ENCODE data around the gene HERPUD1. TPM values are rescaled to one million over a fixed set of nuclear protein-coding genes. Genes with fewer than 3 reads are reported as not detected.
A peak's percentile ranks its signal among the peaks of the same experiment; 100 is the strongest.

Gene HERPUD1
- total and polyA plus RNA-seq, 2 of the 13 experiments (the other 11 are each of a cell fraction or from before 2014, with no cell fraction given) = 96.2 to 323 TPM

DNA sequence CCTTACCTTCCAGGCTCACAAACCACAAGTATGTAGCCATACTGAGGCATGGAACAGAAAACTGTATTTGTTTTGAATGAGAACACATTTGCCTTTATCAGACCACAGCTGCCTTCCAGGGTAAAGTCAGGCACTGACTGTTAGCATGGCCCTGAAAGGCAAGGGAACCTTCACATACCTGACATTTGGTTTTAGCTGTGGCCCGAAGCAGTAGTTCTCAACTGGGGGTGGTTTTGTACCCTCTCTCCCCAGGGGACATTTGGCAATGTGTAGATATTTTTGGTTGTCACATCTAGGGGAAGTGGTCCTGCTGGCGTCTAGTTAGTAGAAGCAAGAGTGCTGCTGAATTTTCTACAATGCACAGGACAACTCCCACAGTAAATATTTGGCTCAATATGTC lies 9.2 kb downstream of the HERPUD1 start (continued):
- TF ChIP-seq SKI (IDR thresholded peaks at IDR 0.05; ENCODE audit: partially characterized antibody) (no peak), ZNF772 (CRISPR knock-in tag; IDR thresholded peaks at IDR 0.05) (no peak), HOXA7 (CRISPR knock-in tag; IDR thresholded peaks at IDR 0.05) (no peak), ZNF260 (CRISPR knock-in tag; IDR thresholded peaks at IDR 0.05; ENCODE audit: borderline replicate concordance, low read depth) (no peak), POLR2A (IDR thresholded peaks at IDR 0.05; ENCODE audit: insufficient read depth in 1 of 2, low read depth in 2 of 2, low read length in 2 of 2) (peak; percentile 40 to 79; a peak in 3 of 4 replicates), NR2F1 (CRISPR knock-in tag; IDR thresholded peaks at IDR 0.05) (0 out of 4 replicates have a peak, but pooled peaks of 1 of the 2 experiments have one; percentile 17), POLR2G (IDR thresholded peaks at IDR 0.05; ENCODE audit: low read depth, low read length) (peak; percentile 36; the same call in 1 of the 2 replicates), ZNF546 (CRISPR knock-in tag; conservative IDR thresholded peaks at IDR 0.05) (no peak), CHD4 (IDR thresholded peaks at IDR 0.05; ENCODE audit: borderline replicate concordance, low read length) (no peak), FOXA1 (IDR thresholded peaks at IDR 0.05) (no peak), FOXA1 (CRISPR knock-in tag; IDR thresholded peaks at IDR 0.05) (no peak), SATB2 (CRISPR knock-in tag; IDR thresholded peaks at IDR 0.05) (no peak), ZNF558 (CRISPR knock-in tag; IDR thresholded peaks at IDR 0.05; ENCODE audit: borderline replicate concordance) (no peak), LCORL (IDR thresholded peaks at IDR 0.05) (no peak), LCORL (CRISPR knock-in tag; IDR thresholded peaks at IDR 0.05) (no peak), ZBTB20 (CRISPR knock-in tag; IDR thresholded peaks at IDR 0.05; ENCODE audit: borderline replicate concordance, low read depth) (no peak), NFYB (CRISPR knock-in tag; IDR thresholded peaks at IDR 0.05) (no peak), CEBPG (CRISPR knock-in tag; IDR thresholded peaks at IDR 0.05) (no peak), RBM22 (optimal IDR thresholded peaks at IDR 0.05; ENCODE audit: low read length) (peak; percentile 91), KLF12 (CRISPR knock-in tag; IDR thresholded peaks at IDR 0.05; ENCODE audit: borderline replicate concordance) (no peak)
- TF ChIP-seq, protein P1, sequence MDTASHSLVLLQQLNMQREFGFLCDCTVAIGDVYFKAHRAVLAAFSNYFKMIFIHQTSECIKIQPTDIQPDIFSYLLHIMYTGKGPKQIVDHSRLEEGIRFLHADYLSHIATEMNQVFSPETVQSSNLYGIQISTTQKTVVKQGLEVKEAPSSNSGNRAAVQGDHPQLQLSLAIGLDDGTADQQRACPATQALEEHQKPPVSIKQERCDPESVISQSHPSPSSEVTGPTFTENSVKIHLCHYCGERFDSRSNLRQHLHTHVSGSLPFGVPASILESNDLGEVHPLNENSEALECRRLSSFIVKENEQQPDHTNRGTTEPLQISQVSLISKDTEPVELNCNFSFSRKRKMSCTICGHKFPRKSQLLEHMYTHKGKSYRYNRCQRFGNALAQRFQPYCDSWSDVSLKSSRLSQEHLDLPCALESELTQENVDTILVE (CRISPR knock-in tag; IDR thresholded peaks at IDR 0.05) = no peak
- TF ChIP-seq, protein P2, sequence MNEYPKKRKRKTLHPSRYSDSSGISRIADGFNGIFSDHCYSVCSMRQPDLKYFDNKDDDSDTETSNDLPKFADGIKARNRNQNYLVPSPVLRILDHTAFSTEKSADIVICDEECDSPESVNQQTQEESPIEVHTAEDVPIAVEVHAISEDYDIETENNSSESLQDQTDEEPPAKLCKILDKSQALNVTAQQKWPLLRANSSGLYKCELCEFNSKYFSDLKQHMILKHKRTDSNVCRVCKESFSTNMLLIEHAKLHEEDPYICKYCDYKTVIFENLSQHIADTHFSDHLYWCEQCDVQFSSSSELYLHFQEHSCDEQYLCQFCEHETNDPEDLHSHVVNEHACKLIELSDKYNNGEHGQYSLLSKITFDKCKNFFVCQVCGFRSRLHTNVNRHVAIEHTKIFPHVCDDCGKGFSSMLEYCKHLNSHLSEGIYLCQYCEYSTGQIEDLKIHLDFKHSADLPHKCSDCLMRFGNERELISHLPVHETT (CRISPR knock-in tag; conservative IDR thresholded peaks at IDR 0.05) = no peak
- TF ChIP-seq, protein P3, sequence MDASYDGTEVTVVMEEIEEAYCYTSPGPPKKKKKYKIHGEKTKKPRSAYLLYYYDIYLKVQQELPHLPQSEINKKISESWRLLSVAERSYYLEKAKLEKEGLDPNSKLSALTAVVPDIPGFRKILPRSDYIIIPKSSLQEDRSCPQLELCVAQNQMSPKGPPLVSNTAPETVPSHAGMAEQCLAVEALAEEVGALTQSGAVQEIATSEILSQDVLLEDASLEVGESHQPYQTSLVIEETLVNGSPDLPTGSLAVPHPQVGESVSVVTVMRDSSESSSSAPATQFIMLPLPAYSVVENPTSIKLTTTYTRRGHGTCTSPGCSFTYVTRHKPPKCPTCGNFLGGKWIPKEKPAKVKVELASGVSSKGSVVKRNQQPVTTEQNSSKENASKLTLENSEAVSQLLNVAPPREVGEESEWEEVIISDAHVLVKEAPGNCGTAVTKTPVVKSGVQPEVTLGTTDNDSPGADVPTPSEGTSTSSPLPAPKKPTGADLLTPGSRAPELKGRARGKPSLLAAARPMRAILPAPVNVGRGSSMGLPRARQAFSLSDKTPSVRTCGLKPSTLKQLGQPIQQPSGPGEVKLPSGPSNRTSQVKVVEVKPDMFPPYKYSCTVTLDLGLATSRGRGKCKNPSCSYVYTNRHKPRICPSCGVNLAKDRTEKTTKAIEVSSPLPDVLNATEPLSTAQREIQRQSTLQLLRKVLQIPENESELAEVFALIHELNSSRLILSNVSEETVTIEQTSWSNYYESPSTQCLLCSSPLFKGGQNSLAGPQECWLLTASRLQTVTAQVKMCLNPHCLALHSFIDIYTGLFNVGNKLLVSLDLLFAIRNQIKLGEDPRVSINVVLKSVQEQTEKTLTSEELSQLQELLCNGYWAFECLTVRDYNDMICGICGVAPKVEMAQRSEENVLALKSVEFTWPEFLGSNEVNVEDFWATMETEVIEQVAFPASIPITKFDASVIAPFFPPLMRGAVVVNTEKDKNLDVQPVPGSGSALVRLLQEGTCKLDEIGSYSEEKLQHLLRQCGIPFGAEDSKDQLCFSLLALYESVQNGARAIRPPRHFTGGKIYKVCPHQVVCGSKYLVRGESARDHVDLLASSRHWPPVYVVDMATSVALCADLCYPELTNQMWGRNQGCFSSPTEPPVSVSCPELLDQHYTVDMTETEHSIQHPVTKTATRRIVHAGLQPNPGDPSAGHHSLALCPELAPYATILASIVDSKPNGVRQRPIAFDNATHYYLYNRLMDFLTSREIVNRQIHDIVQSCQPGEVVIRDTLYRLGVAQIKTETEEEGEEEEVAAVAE (CRISPR knock-in tag; IDR thresholded peaks at IDR 0.05; ENCODE audit: borderline replicate concordance) = no peak
- TF ChIP-seq, protein P4, sequence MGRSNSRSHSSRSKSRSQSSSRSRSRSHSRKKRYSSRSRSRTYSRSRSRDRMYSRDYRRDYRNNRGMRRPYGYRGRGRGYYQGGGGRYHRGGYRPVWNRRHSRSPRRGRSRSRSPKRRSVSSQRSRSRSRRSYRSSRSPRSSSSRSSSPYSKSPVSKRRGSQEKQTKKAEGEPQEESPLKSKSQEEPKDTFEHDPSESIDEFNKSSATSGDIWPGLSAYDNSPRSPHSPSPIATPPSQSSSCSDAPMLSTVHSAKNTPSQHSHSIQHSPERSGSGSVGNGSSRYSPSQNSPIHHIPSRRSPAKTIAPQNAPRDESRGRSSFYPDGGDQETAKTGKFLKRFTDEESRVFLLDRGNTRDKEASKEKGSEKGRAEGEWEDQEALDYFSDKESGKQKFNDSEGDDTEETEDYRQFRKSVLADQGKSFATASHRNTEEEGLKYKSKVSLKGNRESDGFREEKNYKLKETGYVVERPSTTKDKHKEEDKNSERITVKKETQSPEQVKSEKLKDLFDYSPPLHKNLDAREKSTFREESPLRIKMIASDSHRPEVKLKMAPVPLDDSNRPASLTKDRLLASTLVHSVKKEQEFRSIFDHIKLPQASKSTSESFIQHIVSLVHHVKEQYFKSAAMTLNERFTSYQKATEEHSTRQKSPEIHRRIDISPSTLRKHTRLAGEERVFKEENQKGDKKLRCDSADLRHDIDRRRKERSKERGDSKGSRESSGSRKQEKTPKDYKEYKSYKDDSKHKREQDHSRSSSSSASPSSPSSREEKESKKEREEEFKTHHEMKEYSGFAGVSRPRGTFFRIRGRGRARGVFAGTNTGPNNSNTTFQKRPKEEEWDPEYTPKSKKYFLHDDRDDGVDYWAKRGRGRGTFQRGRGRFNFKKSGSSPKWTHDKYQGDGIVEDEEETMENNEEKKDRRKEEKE (IDR thresholded peaks at IDR 0.05) = no peak
